ENCODE measurements around the gene FSTL4.

Gene FSTL4

GRCh38 chr5:133384903-133385302, 227.4 kb downstream of the FSTL4 start:
- Histone ChIP-seq H3K4me3 (ENCODE audit: control insufficient read depth in 1 of 7, extremely low read depth in 1 of 7, insufficient read depth in 4 of 7, low read depth in 2 of 7, low read length in 6 of 7) (no peak overlapping the region), H3K4me1 (ENCODE audit: control extremely low read depth in 1 of 4, control insufficient read depth in 4 of 4, insufficient read depth in 4 of 4, low read length in 3 of 4) (no peaks in the 10 kb centered on the region), H3K36me3 (ENCODE audit: control insufficient read depth in 4 of 4, insufficient read depth in 4 of 4, low read length in 3 of 4) (no peaks in the 10 kb centered on the region), H3K27ac (ENCODE audit: insufficient read depth in 1 of 2, low read depth in 1 of 2, low read length in 2 of 2, poor library complexity in 1 of 2, severe bottlenecking in 2 of 2) (no peak overlapping the region), H3K27me3 (replicated peaks in 2 of 5; ENCODE audit: control insufficient read depth in 4 of 5, insufficient read depth in 5 of 5, low read length in 4 of 5) (peaks cover 0 to 12% (median 7%) of the 10 kb centered on the region in 5 experiments), H3K9me3 (ENCODE audit: control extremely low read depth in 1 of 5, control insufficient read depth in 4 of 5, insufficient read depth in 2 of 5, low read depth in 1 of 5, low read length in 4 of 5) (no peaks in the 10 kb centered on the region)
- DNase-seq, result no peak
- ChIA-PET CTCF (no interaction called here), POLR2A (no interaction called here)
- 98% methylated on average over 9 of the region's 9 CpGs for WGBS (ENCODE audit: insufficient coverage)

GRCh38 chr5:133384120-133384855, 228.1 kb downstream of the FSTL4 start:
- DNase-seq, result no peak
- 96% methylated on average over 11 of the region's 12 CpGs for WGBS (ENCODE audit: insufficient coverage)
- no peaks in the 10 kb centered on the region for H3K4me1 ChIP-seq (ENCODE audit: control extremely low read depth in 1 of 4, control insufficient read depth in 4 of 4, insufficient read depth in 4 of 4, low read length in 3 of 4)
- no peak overlapping the region for H3K27ac ChIP-seq (ENCODE audit: insufficient read depth in 1 of 2, low read depth in 1 of 2, low read length in 2 of 2, poor library complexity in 1 of 2, severe bottlenecking in 2 of 2)
- H3K27me3 ChIP-seq (replicated peaks in 2 of 5; ENCODE audit: control insufficient read depth in 4 of 5, insufficient read depth in 5 of 5, low read length in 4 of 5), result peaks cover 0 to 12% (median 4%) of the 10 kb centered on the region in 5 experiments
- ChIA-PET CTCF (no interaction called here), POLR2A (no interaction called here)
- no peaks in the 10 kb centered on the region for H3K9me3 ChIP-seq (ENCODE audit: control extremely low read depth in 1 of 5, control insufficient read depth in 4 of 5, insufficient read depth in 2 of 5, low read depth in 1 of 5, low read length in 4 of 5)
- no peaks in the 10 kb centered on the region for H3K36me3 ChIP-seq (ENCODE audit: control insufficient read depth in 4 of 4, insufficient read depth in 4 of 4, low read length in 3 of 4)
- no peak overlapping the region for H3K4me3 ChIP-seq (ENCODE audit: control insufficient read depth in 1 of 7, extremely low read depth in 1 of 7, insufficient read depth in 4 of 7, low read depth in 2 of 7, low read length in 6 of 7)

GRCh38 chr5:133383580-133383939, 228.8 kb downstream of the FSTL4 start:
- Histone ChIP-seq H3K36me3 (ENCODE audit: control insufficient read depth in 4 of 4, insufficient read depth in 4 of 4, low read length in 3 of 4) (no peaks in the 10 kb centered on the region), H3K27me3 (replicated peaks in 2 of 5; ENCODE audit: control insufficient read depth in 4 of 5, insufficient read depth in 5 of 5, low read length in 4 of 5) (peaks cover 0 to 12% (median 4%) of the 10 kb centered on the region in 5 experiments), H3K4me3 (ENCODE audit: control insufficient read depth in 1 of 7, extremely low read depth in 1 of 7, insufficient read depth in 4 of 7, low read depth in 2 of 7, low read length in 6 of 7) (no peak overlapping the region), H3K4me1 (ENCODE audit: control extremely low read depth in 1 of 4, control insufficient read depth in 4 of 4, insufficient read depth in 4 of 4, low read length in 3 of 4) (no peaks in the 10 kb centered on the region), H3K27ac (ENCODE audit: insufficient read depth in 1 of 2, low read depth in 1 of 2, low read length in 2 of 2, poor library complexity in 1 of 2, severe bottlenecking in 2 of 2) (no peak overlapping the region), H3K9me3 (ENCODE audit: control extremely low read depth in 1 of 5, control insufficient read depth in 4 of 5, insufficient read depth in 2 of 5, low read depth in 1 of 5, low read length in 4 of 5) (no peaks in the 10 kb centered on the region)
- ChIA-PET CTCF (no interaction called here), POLR2A (no interaction called here)
- DNase-seq, result no peak
- WGBS (ENCODE audit: insufficient coverage), result 74% methylated on average over 8 of the region's 9 CpGs

DNA sequence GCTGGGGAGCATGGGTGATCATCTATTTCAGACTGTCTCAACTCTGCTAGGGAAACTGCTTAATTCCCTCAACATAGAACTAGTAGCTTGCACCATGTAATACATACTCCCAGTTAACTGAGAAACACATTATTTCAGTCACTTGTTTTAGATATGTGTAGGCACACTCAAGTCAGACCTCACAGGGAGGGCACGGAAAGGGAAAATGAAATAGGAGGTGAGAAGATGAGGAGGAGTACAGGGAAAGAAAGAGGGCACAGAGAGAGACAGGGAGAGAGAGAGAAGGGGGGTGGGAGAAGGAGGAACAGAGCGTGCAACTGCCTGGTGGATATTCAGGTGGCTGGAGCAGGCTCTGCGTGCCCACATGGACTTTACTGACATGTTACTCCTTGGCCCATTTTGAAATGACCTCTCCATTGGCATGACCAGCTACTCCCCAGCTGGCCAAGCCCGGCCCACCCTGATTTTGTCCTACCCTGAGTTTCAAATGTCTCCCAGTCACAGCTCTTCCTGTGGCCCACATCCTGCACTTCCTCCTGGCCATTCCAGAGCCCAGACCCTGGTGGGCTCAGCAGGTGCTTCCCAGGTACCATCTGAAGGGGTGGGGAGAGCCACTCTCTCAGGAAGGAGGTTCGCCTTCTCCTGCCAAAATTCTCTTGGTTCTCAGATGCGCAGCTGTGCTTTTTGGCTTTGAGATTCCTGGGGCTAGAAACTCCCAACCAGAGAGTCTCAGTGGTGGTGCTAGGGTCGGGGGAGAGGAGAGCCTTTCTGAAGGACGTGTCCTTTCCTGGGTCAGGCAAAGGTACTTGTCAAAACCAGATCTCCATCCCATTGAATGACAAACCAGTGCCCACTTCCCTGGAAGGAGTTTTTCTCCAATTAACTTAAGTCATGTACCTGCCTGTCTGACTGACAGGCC, 229.4 kb downstream of the FSTL4 start:
- ChIA-PET POLR2A (no interaction called here), CTCF (interaction anchor here (1.2 kb wide), 1 partner anchor 233 kb away, joined by 3 read pairs; no protein-coding TSS in a partner anchor)
- H3K36me3 ChIP-seq (ENCODE audit: control insufficient read depth in 4 of 4, insufficient read depth in 4 of 4, low read length in 3 of 4), result no peaks in the 10 kb centered on the region
- no peaks in the 10 kb centered on the region for H3K4me1 ChIP-seq (ENCODE audit: control extremely low read depth in 1 of 4, control insufficient read depth in 4 of 4, insufficient read depth in 4 of 4, low read length in 3 of 4)
- H3K4me3 ChIP-seq (ENCODE audit: control insufficient read depth in 1 of 7, extremely low read depth in 1 of 7, insufficient read depth in 4 of 7, low read depth in 2 of 7, low read length in 6 of 7), result no peak overlapping the region
- 84% methylated on average over 6 of the region's 8 CpGs for WGBS (ENCODE audit: insufficient coverage)
- peaks cover 0 to 12% (median 4%) of the 10 kb centered on the region in 5 experiments for H3K27me3 ChIP-seq (replicated peaks in 2 of 5; ENCODE audit: control insufficient read depth in 4 of 5, insufficient read depth in 5 of 5, low read length in 4 of 5)
- DNase-seq, result no peak
- H3K9me3 ChIP-seq (ENCODE audit: control extremely low read depth in 1 of 5, control insufficient read depth in 4 of 5, insufficient read depth in 2 of 5, low read depth in 1 of 5, low read length in 4 of 5), result peaks cover 0 to 5% (median under 1%) of the 10 kb centered on the region in 5 experiments
- no peak overlapping the region for H3K27ac ChIP-seq (ENCODE audit: insufficient read depth in 1 of 2, low read depth in 1 of 2, low read length in 2 of 2, poor library complexity in 1 of 2, severe bottlenecking in 2 of 2)

GRCh38 chr5:133381571-133382365, 230.6 kb downstream of the FSTL4 start:
- Histone ChIP-seq H3K36me3 (ENCODE audit: control insufficient read depth in 4 of 4, insufficient read depth in 4 of 4, low read length in 3 of 4) (no peaks in the 10 kb centered on the region), H3K9me3 (ENCODE audit: control extremely low read depth in 1 of 5, control insufficient read depth in 4 of 5, insufficient read depth in 2 of 5, low read depth in 1 of 5, low read length in 4 of 5) (peaks cover 2 to 15% (median 8%) of the 10 kb centered on the region in 5 experiments), H3K27ac (ENCODE audit: insufficient read depth in 1 of 2, low read depth in 1 of 2, low read length in 2 of 2, poor library complexity in 1 of 2, severe bottlenecking in 2 of 2) (no peak overlapping the region), H3K4me3 (ENCODE audit: control insufficient read depth in 1 of 7, extremely low read depth in 1 of 7, insufficient read depth in 4 of 7, low read depth in 2 of 7, low read length in 6 of 7) (no peak overlapping the region), H3K27me3 (replicated peaks in 2 of 5; ENCODE audit: control insufficient read depth in 4 of 5, insufficient read depth in 5 of 5, low read length in 4 of 5) (peaks cover 0 to 11% (median 4%) of the 10 kb centered on the region in 5 experiments), H3K4me1 (ENCODE audit: control extremely low read depth in 1 of 4, control insufficient read depth in 4 of 4, insufficient read depth in 4 of 4, low read length in 3 of 4) (no peaks in the 10 kb centered on the region)
- CTCF ChIA-PET, result interaction anchor here (1.2 kb wide), 1 partner anchor 232 kb away, joined by 3 read pairs; no protein-coding TSS in a partner anchor
- no peak for DNase-seq
- POLR2A ChIA-PET, result no interaction called here
- 86% methylated on average over 12 of the region's 14 CpGs for WGBS (ENCODE audit: insufficient coverage)

DNA sequence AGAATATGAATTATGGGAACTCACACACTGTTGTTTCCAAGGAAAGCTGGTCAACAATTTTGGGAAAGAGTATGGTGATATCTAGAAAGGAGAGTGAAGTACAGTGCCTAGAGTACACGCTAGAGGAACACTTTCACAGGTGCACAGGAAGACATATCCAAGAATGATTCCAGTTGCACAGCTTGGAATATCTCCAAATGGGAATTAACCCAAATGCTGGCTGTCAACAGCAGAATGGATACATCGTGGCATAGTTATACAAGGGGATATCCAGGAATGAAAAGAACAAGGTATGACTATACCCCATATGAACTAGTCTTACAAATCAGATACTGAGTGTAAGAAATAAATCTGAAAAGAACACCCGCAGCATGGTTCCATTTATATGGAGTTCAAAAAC, 231.3 kb downstream of the FSTL4 start:
- Histone ChIP-seq H3K9me3 (ENCODE audit: control extremely low read depth in 1 of 5, control insufficient read depth in 4 of 5, insufficient read depth in 2 of 5, low read depth in 1 of 5, low read length in 4 of 5) (peaks cover 2 to 16% (median 8%) of the 10 kb centered on the region in 5 experiments), H3K4me1 (ENCODE audit: control extremely low read depth in 1 of 4, control insufficient read depth in 4 of 4, insufficient read depth in 4 of 4, low read length in 3 of 4) (no peaks in the 10 kb centered on the region), H3K4me3 (ENCODE audit: control insufficient read depth in 1 of 7, extremely low read depth in 1 of 7, insufficient read depth in 4 of 7, low read depth in 2 of 7, low read length in 6 of 7) (no peak overlapping the region), H3K27ac (ENCODE audit: insufficient read depth in 1 of 2, low read depth in 1 of 2, low read length in 2 of 2, poor library complexity in 1 of 2, severe bottlenecking in 2 of 2) (no peak overlapping the region), H3K27me3 (replicated peaks in 2 of 5; ENCODE audit: control insufficient read depth in 4 of 5, insufficient read depth in 5 of 5, low read length in 4 of 5) (peaks cover 0 to 11% (median 4%) of the 10 kb centered on the region in 5 experiments), H3K36me3 (ENCODE audit: control insufficient read depth in 4 of 4, insufficient read depth in 4 of 4, low read length in 3 of 4) (no peaks in the 10 kb centered on the region)
- 100% methylated on average over 1 of the region's 3 CpGs for WGBS (ENCODE audit: insufficient coverage)
- no peak for DNase-seq
- POLR2A ChIA-PET, result no interaction called here
- CTCF ChIA-PET, result no interaction called here

All from common myeloid progenitor, CD34-positive (primary cell).